IMR-90 (cell line): ENCODE measurements around the gene LRRN2. TPM values are rescaled to one million over a fixed set of nuclear protein-coding genes. Genes with fewer than 3 reads are reported as not detected.

Experiments used
- ATAC-seq: fragments of 200-7000 bp; cut with Tn5 transposase; 2 replicates; pipeline ENCODE4 v1.9.1; 2020; ENCODE audit warnings: low read depth, mild to moderate bottlenecking, moderate library complexity
- BruUV-seq: library from RNA; stranded (reverse); fragments of 400-500 nt; replicated peaks from 2 replicates; lab custom pipeline; 2021; lab: Mats Ljungman, UMichigan
- CTCF ChIA-PET: fragments of 300-600 bp; formaldehyde crosslinking; extraction: SDS; loops from one replicate; lab custom pipeline; 2021; ENCODE audit warnings: antibody characterized with exemption; lab: Yijun Ruan, JAX
- POLR2A ChIA-PET: fragments of 300-600 bp; sonication (Branson Sonifier 250); formaldehyde crosslinking; loops from one replicate; lab custom pipeline; 2022; ENCODE audit warnings: antibody characterized with exemption; ENCODE audit not compliant: unreplicated experiment; lab: Charles Lee
- DNase-seq: peaks from one replicate; pipeline ENCODE4 v3.0.0; 2013
- H2AFZ ChIP-seq: replicated peaks from 2 replicates; pipeline ENCODE3; 2013; ENCODE audit warnings: low read length, mild to moderate bottlenecking; ENCODE audit not compliant: poor library complexity
- H2AK5ac ChIP-seq: 2 replicates; pipeline ENCODE4 v1.6.1; 2013; ENCODE audit warnings: low read depth, low read length, inconsistent platforms
- H2AK9ac ChIP-seq: replicated peaks from 2 replicates; pipeline ENCODE3; 2013; ENCODE audit warnings: mild to moderate bottlenecking, low read depth, low read length, moderate library complexity; ENCODE audit not compliant: poor library complexity
- H2BK120ac ChIP-seq: 2 replicates; pipeline ENCODE4 v1.6.1; 2013; ENCODE audit warnings: low read depth, low read length, inconsistent platforms
- H2BK15ac ChIP-seq: 3 replicates; pipeline ENCODE4 v1.6.1; 2013; ENCODE audit warnings: low read depth, low read length, inconsistent platforms
- H2BK20ac ChIP-seq: 2 replicates; pipeline ENCODE4 v1.6.1; 2013; ENCODE audit warnings: low read depth, mild to moderate bottlenecking, inconsistent platforms, low read length, moderate library complexity
- H2BK5ac ChIP-seq: 2 replicates; pipeline ENCODE4 v1.6.1; 2013; ENCODE audit warnings: mild to moderate bottlenecking, low read depth, low read length, inconsistent platforms; ENCODE audit not compliant: poor library complexity, severe bottlenecking
- H3K14ac ChIP-seq: replicated peaks from 2 replicates; pipeline ENCODE4 v1.6.1; 2013; ENCODE audit warnings: low read depth, low read length, inconsistent platforms
- H3K18ac ChIP-seq: 2 replicates; pipeline ENCODE4 v1.6.1; 2013; ENCODE audit warnings: low read depth, low read length, control low read depth
- H3K23ac ChIP-seq: 2 replicates; pipeline ENCODE4 v1.6.1; 2013; ENCODE audit warnings: low read depth, low read length, inconsistent platforms
- H3K27ac ChIP-seq: 2 replicates; pipeline ENCODE4 v1.5.1; 2013; ENCODE audit warnings: mild to moderate bottlenecking, control low read depth, low read length; ENCODE audit not compliant: insufficient read depth
- H3K27me3 ChIP-seq: 2 replicates; pipeline ENCODE4 v1.6.1; 2013; ENCODE audit warnings: low read length; ENCODE audit not compliant: control insufficient read depth, insufficient read depth
- H3K36me3 ChIP-seq: 2 replicates; pipeline ENCODE4 v1.6.1; 2013; ENCODE audit warnings: low read length, mixed read lengths; ENCODE audit not compliant: control insufficient read depth, insufficient read depth
- H3K4ac ChIP-seq: 2 replicates; pipeline ENCODE4 v1.6.1; 2013; ENCODE audit warnings: low read depth, low read length, inconsistent platforms
- H3K4me1 ChIP-seq: 2 replicates; pipeline ENCODE4 v1.6.1; 2013; ENCODE audit warnings: low read length, mixed read lengths; ENCODE audit not compliant: control insufficient read depth, insufficient read depth
- H3K4me2 ChIP-seq: 2 replicates; pipeline ENCODE4 v1.6.1; 2013; ENCODE audit warnings: low read depth, mild to moderate bottlenecking, control low read depth, low read length, moderate library complexity
- H3K4me3 ChIP-seq: 2 replicates; pipeline ENCODE4 v1.5.1; 2013; ENCODE audit warnings: low read depth, mild to moderate bottlenecking, control low read depth, low read length, moderate library complexity; ENCODE audit not compliant: insufficient read depth
- H3K56ac ChIP-seq: 2 replicates; pipeline ENCODE4 v1.6.1; 2013; ENCODE audit warnings: low read length, inconsistent platforms; ENCODE audit not compliant: insufficient read depth; ENCODE audit errors: extremely low read depth
- H3K79me1 ChIP-seq, 2 experiments: 2 replicates each; pipeline ENCODE4 v1.6.1; 2013; ENCODE audit warnings: low read length in 2 of 2, inconsistent platforms in 1 of 2, low read depth in 1 of 2
- H3K9ac ChIP-seq: 2 replicates; pipeline ENCODE4 v1.6.1; 2013; ENCODE audit warnings: low read depth, low read length, control low read depth
- H3K9me1 ChIP-seq: 2 replicates; pipeline ENCODE4 v1.6.1; 2013; ENCODE audit warnings: low read length, inconsistent platforms; ENCODE audit not compliant: insufficient read depth
- H3K9me3 ChIP-seq: 2 replicates; pipeline ENCODE4 v1.6.1; 2013; ENCODE audit warnings: low read length; ENCODE audit not compliant: control insufficient read depth, insufficient read depth
- H4K20me1 ChIP-seq: 2 replicates; pipeline ENCODE4 v1.6.1; 2013; ENCODE audit warnings: low read length, inconsistent platforms; ENCODE audit not compliant: insufficient read depth
- H4K5ac ChIP-seq: 2 replicates; pipeline ENCODE4 v1.6.1; 2013; ENCODE audit warnings: mild to moderate bottlenecking, low read depth, low read length, control low read depth
- H4K8ac ChIP-seq, 2 experiments: 2 replicates each; pipeline ENCODE4 v1.6.1; 2013; ENCODE audit warnings: low read depth in 2 of 2, low read length in 2 of 2, control low read depth in 1 of 2, inconsistent platforms in 1 of 2
- H4K91ac ChIP-seq: 2 replicates; pipeline ENCODE4 v1.6.1; 2013; ENCODE audit warnings: low read depth, low read length, inconsistent platforms; ENCODE audit not compliant: insufficient read depth
- CEBPB ChIP-seq: IDR thresholded peaks from 2 replicates; pipeline ENCODE4 v1.6.1; 2012; ENCODE audit warnings: low read depth, low read length, improper control_type of control experiment
- ELK1 ChIP-seq: fragments of 150-350 bp; IDR thresholded peaks from 2 replicates; pipeline ENCODE4 v1.6.1; 2016; ENCODE audit warnings: low read depth, mild to moderate bottlenecking, low read length, moderate library complexity, borderline replicate concordance
- FOS ChIP-seq: fragments of 150-350 bp; IDR thresholded peaks from 2 replicates; pipeline ENCODE4 v1.6.1; 2016; ENCODE audit warnings: low read depth, low read length
- NFE2L2 ChIP-seq: fragments of 150-350 bp; IDR thresholded peaks from 2 replicates; pipeline ENCODE4 v1.6.1; 2016; ENCODE audit warnings: low read depth, mild to moderate bottlenecking, low read length
- POLR2A ChIP-seq: IDR thresholded peaks from 2 replicates; pipeline ENCODE4 v1.6.1; 2012; ENCODE audit warnings: mild to moderate bottlenecking, low read depth, low read length
- RAD21 ChIP-seq: IDR thresholded peaks from 2 replicates; pipeline ENCODE4 v1.6.1; 2012; ENCODE audit warnings: low read length, improper control_type of control experiment
- SMC3 ChIP-seq: fragments of 150-350 bp; IDR thresholded peaks from 2 replicates; pipeline ENCODE4 v1.6.1; 2016; ENCODE audit warnings: low read depth, mild to moderate bottlenecking, antibody characterized with exemption, low read length, moderate library complexity
- WGBS, 2 experiments: methylation state at CpG; one replicate each; pipeline versions ENCODE4 v1.1.5 to v1.1.7; 2013; ENCODE audit warnings: missing lambda C conversion rate in 2 of 2; ENCODE audit not compliant: insufficient read length in 1 of 2; ENCODE audit errors: extremely low coverage in 2 of 2; 5-methylcytosine and 5-hydroxymethylcytosine counted together
- dilution Hi-C: fragments of 300-500 bp; cut with HindIII; formaldehyde crosslinking; loops from one replicate; pipeline ENCODE4 v1.14.3; 2018; ENCODE audit warnings: low sequenced_read_pairs; ENCODE audit not compliant: unreplicated experiment
- in situ Hi-C: fragments of 300-500 bp; cut with MboI; formaldehyde crosslinking; loops from 3 replicates; pipeline ENCODE4 v1.14.3; 2019; ENCODE audit warnings: low sequenced_read_pairs, inconsistent platforms, mixed read lengths
- intact Hi-C: fragments of 100-400 bp; cut with micrococcal nuclease; formaldehyde crosslinking; loops from 2 replicates; pipeline ENCODE4 v1.10.0; 2022
- polyA plus RNA-seq, 3 experiments: library from polyadenylated mRNA; depleted of rRNA; stranded (reverse); fragments of >200 nt; gene quantifications; 2 replicates each; pipeline ENCODE4 v1.2.3, GENCODE V29; 2012; ENCODE audit warnings: low replicate concordance in 1 of 3
- total RNA-seq: library from RNA; depleted of rRNA; stranded (reverse); fragments of >200 nt; gene quantifications from 2 replicates; pipeline ENCODE4 v1.2.3, GENCODE V29; 2012

Gene LRRN2
- total and polyA plus RNA-seq, 2 of the 4 experiments (the other 2 are of a cell fraction): not detected

- H2AFZ ChIP-seq: no peak overlapping the region
- peaks cover 47% of the 10 kb centered on the region for H3K27me3 ChIP-seq
- no peaks in the 10 kb centered on the region for H3K9me3 ChIP-seq
- no peak overlapping the region for H3K14ac ChIP-seq
- TF ChIP-seq FOS (no peak), POLR2A (no peak), CEBPB (no peak), NFE2L2 (no peak), SMC3 (no peak), ELK1 (no peak), RAD21 (no peak)
- H4K5ac ChIP-seq: no peak overlapping the region
- no peak overlapping the region for H3K4ac ChIP-seq
- no peak overlapping the region for H2AK5ac ChIP-seq
- dilution Hi-C loops (no loop called here), in situ Hi-C loops (no loop called here), intact Hi-C loops (no loop called here)
- H3K9ac ChIP-seq: no peak overlapping the region
- no peak overlapping the region for H2AK9ac ChIP-seq
- H2BK5ac ChIP-seq: no peak overlapping the region
- H2BK15ac ChIP-seq: no peak overlapping the region
- H4K20me1 ChIP-seq: 0 out of 2 replicates have a peak, but pooled peaks cover 5% of the 10 kb centered on the region
- H2BK20ac ChIP-seq: no peak overlapping the region
- CTCF ChIA-PET: no interaction called here
- BruUV-seq: no TSS peak
- H3K27ac ChIP-seq: no peak overlapping the region
- H3K4me1 ChIP-seq: no peaks in the 10 kb centered on the region
- no peaks in the 10 kb centered on the region for H3K9me1 ChIP-seq
- H2BK120ac ChIP-seq: no peak overlapping the region
- no peak overlapping the region for H3K56ac ChIP-seq
- DNase-seq (no peak), ATAC-seq (no peak)
- POLR2A ChIA-PET: no interaction called here
- H4K91ac ChIP-seq: no peak overlapping the region
- H3K79me1 ChIP-seq: no peaks in the 10 kb centered on the region
- no peak overlapping the region for H3K4me3 ChIP-seq
- no CpG with 5 or more reads among the region's 2 CpGs for WGBS, 2 experiments
- no peak overlapping the region for H3K18ac ChIP-seq
- no peaks in the 10 kb centered on the region for H3K36me3 ChIP-seq
- no peak overlapping the region for H3K4me2 ChIP-seq
- H3K23ac ChIP-seq: no peak overlapping the region
- H4K8ac ChIP-seq: no peak overlapping the region
These were observed 2.5 kb upstream of the LRRN2 start for GRCh38 chr1:204688007-204688406.
